Parathyroid adenoma (tissue), 2 donors: Measurements from ENCODE around the gene MPV17.

Experiments used
- H2AFZ ChIP-seq: fragments of 300-600 bp; sonication (generic); one replicate; pipeline ENCODE4 v1.7.0; 2017; ENCODE audit warnings: antibody characterized with exemption, mild to moderate bottlenecking
- H3K27ac ChIP-seq: fragments of 300-600 bp; sonication (generic); one replicate; pipeline ENCODE4 v1.7.0; 2017
- H3K27me3 ChIP-seq: fragments of 300-600 bp; sonication (generic); one replicate; pipeline ENCODE4 v1.7.0; 2017; ENCODE audit warnings: low read length; ENCODE audit not compliant: control insufficient read depth, insufficient read depth
- H3K36me3 ChIP-seq: fragments of 300-600 bp; sonication (generic); one replicate; pipeline ENCODE4 v1.7.0; 2017; ENCODE audit warnings: low read length; ENCODE audit not compliant: control insufficient read depth, insufficient read depth
- H3K4me1 ChIP-seq: fragments of 300-600 bp; sonication (generic); one replicate; pipeline ENCODE4 v1.7.0; 2017; ENCODE audit warnings: control low read depth
- H3K4me2 ChIP-seq: fragments of 300-600 bp; sonication (generic); one replicate; pipeline ENCODE4 v1.7.0; 2017; ENCODE audit warnings: low read length
- H3K4me3 ChIP-seq: fragments of 300-600 bp; sonication (generic); one replicate; pipeline ENCODE4 v1.7.0; 2017; ENCODE audit warnings: low read depth, low read length
- H3K79me2 ChIP-seq: fragments of 300-600 bp; sonication (generic); one replicate; pipeline ENCODE4 v1.7.0; 2017; ENCODE audit warnings: control low read depth
- H3K9ac ChIP-seq: fragments of 300-600 bp; sonication (generic); one replicate; pipeline ENCODE4 v1.7.0; 2017; ENCODE audit warnings: mild to moderate bottlenecking
- H3K9me3 ChIP-seq: fragments of 300-600 bp; sonication (generic); one replicate; pipeline ENCODE4 v1.7.0; 2017; ENCODE audit warnings: low read length; ENCODE audit not compliant: control insufficient read depth
- TF ChIP-seq, protein P1 (sequence below): fragments of 300-600 bp; sonication (generic); IDR thresholded peaks from one replicate; pipeline ENCODE4 v1.7.0; 2017; ENCODE audit warnings: antibody characterized with exemption, mild to moderate bottlenecking
- donor health status: primary hyperparathyroidism.

MPV17 gene

DNA sequence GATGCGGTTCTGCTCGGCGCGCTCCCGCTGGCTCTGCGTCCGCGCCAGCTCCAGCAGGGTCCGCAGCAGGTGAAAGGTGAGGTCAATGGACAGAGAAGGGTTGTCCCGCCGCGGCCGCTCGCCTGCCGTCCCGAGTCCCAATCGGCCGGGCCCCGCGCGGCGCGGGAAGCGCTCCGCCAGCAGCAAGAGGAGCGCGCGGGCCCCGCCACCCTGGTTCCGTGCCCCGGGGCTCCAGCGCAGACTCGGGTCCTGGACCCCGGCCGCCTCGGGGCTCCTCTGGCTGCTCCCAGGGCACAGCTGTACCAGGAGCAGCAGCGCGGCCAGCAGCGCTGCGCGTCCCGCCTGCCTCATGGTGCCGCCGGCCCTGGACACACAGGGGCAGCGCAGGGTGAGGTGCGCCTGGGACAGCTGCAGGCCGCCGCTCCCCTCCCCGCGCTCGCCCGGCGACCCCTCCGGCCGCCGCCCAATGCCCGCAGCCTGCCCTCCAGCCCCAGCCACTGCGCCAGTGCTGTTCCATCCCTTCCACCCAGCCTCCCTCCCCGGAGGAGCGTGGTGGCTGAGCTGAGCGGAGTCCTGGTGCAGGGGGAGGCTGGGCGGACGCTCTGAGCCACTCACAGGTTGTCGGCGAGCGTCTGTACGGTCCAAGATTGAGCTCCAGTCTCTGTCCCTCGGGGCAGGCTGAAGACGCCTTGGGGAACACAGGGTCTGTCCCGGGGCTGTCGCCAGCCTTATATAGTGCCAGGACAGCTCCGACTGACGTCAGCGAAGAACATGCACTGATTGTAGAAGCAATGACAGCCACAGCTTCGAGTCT lies 15.1 kb downstream of the MPV17 start:
- Histone ChIP-seq H3K79me2 (no peaks in the 10 kb centered on the region), H2AFZ (no peak overlapping the region), H3K4me2 (no peak overlapping the region), H3K4me1 (peaks cover 8% of the 10 kb centered on the region), H3K4me3 (no peak overlapping the region), H3K27me3 (peaks cover 10% of the 10 kb centered on the region), H3K9ac (no peak overlapping the region), H3K9me3 (no peaks in the 10 kb centered on the region), H3K36me3 (no peaks in the 10 kb centered on the region), H3K27ac (no peak overlapping the region)
- TF ChIP-seq, protein P1, sequence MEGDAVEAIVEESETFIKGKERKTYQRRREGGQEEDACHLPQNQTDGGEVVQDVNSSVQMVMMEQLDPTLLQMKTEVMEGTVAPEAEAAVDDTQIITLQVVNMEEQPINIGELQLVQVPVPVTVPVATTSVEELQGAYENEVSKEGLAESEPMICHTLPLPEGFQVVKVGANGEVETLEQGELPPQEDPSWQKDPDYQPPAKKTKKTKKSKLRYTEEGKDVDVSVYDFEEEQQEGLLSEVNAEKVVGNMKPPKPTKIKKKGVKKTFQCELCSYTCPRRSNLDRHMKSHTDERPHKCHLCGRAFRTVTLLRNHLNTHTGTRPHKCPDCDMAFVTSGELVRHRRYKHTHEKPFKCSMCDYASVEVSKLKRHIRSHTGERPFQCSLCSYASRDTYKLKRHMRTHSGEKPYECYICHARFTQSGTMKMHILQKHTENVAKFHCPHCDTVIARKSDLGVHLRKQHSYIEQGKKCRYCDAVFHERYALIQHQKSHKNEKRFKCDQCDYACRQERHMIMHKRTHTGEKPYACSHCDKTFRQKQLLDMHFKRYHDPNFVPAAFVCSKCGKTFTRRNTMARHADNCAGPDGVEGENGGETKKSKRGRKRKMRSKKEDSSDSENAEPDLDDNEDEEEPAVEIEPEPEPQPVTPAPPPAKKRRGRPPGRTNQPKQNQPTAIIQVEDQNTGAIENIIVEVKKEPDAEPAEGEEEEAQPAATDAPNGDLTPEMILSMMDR, result no peak

DNA sequence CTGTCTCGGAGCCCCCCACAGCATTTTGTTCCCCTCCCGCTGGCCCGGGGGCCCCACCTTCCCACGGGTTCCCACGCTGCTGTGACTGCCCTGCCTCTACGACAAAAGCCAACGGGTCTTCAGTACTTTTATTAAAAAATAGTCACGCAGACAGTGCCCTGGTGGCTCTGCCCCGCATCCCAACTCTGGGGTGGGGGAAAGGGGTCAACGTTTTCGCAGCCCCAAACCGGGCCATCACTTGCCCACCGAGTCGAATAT lies 15.7 kb downstream of the MPV17 start:
- H3K9ac ChIP-seq, result no peak overlapping the region
- H3K4me2 ChIP-seq, result no peak overlapping the region
- H3K27ac ChIP-seq, result no peak overlapping the region
- H3K27me3 ChIP-seq, result peaks cover 10% of the 10 kb centered on the region
- H3K36me3 ChIP-seq, result no peaks in the 10 kb centered on the region
- no peak overlapping the region for H2AFZ ChIP-seq
- H3K9me3 ChIP-seq, result no peaks in the 10 kb centered on the region
- peaks cover 8% of the 10 kb centered on the region for H3K4me1 ChIP-seq
- no peak overlapping the region for H3K4me3 ChIP-seq
- no peaks in the 10 kb centered on the region for H3K79me2 ChIP-seq
- TF ChIP-seq, protein P1, result no peak

DNA sequence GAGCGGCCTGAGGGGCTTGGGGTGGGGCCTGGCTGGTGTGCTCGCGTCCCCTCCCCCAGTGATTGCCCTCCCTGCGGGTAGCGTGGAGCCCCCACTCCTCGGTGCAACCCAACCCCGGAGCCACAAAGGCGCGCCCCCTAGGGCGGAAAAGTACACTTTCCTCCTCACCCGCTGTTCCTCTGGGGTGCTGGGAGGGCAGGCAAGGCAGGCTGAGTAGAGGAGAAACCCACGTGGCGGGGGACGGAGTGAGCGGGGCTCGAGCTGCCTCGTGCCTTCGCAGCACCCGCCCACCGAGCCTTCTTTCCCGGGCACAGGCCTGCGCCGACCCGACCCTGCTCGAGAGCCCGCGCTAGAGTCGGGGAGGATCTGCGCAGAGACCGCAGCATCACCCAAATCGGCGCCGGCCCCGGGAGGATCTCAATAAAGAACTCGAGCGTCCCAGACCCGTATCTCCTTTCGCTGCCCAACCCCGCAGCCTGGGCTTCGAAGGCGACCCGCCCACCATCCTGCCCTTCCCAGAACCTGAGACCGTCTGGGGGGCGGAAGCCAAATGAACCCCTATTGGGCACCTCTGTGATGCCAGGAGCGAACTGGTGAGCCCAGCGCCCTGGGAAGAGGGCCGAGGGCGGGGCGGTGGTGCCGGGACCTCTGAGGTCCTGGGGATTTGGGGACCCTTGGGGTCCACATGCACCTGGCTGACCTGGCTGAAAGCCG lies 16.2 kb downstream of the MPV17 start:
- Histone ChIP-seq H3K4me3 (no peak overlapping the region), H3K9me3 (no peaks in the 10 kb centered on the region), H3K9ac (no peak overlapping the region), H3K36me3 (no peaks in the 10 kb centered on the region), H2AFZ (peak overlapping the region; percentile 51), H3K27me3 (peaks cover 10% of the 10 kb centered on the region), H3K27ac (no peak overlapping the region), H3K4me1 (peaks cover 8% of the 10 kb centered on the region), H3K4me2 (no peak overlapping the region), H3K79me2 (no peaks in the 10 kb centered on the region)
- TF ChIP-seq, protein P1, result no peak

DNA sequence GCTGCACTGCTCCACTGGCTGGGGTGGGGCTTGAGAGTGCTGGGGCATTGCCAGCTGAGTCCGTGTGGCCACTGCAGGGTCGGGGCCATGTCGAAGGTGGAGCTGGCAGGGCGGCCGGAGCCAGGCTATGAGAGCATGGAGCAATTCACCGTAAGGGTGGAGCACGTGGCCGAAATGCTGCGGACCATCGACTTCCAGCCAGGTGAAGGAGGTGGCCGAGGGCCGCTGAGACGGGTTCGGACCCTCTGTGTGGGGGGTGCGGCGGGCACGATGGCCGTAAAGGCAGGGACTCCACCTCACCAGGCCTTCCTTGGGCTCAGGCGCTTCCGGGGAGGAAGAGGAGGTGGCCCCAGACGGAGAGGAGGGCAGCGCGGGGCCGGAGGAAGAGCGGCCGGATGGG lies 16.8 kb downstream of the MPV17 start:
- Histone ChIP-seq H3K9me3 (no peaks in the 10 kb centered on the region), H3K4me3 (no peak overlapping the region), H3K27me3 (peaks cover 10% of the 10 kb centered on the region), H3K36me3 (no peaks in the 10 kb centered on the region), H3K27ac (no peak overlapping the region), H3K9ac (no peak overlapping the region), H3K4me1 (peaks cover 8% of the 10 kb centered on the region), H3K79me2 (no peaks in the 10 kb centered on the region), H2AFZ (peak overlapping the region; percentile 11), H3K4me2 (no peak overlapping the region)
- TF ChIP-seq, protein P1, result no peak
